WERI-Rb-1 (cell line): ENCODE measurements around the gene VPS37D.

Source experiments
- DNase-seq: peaks from one replicate; pipeline ENCODE4 v3.0.0-alpha.2; 2020
- H3K27ac ChIP-seq: fragments of 250-450 bp; sonication (Bioruptor Pico); 2 replicates; pipeline ENCODE4 v1.5.1; 2020; ENCODE audit warnings: mild to moderate bottlenecking, moderate library complexity
- H3K27me3 ChIP-seq: fragments of 250-450 bp; sonication (Bioruptor Pico); 2 replicates; pipeline ENCODE4 v1.5.1; 2021; ENCODE audit warnings: mild to moderate bottlenecking, low read depth, moderate library complexity; ENCODE audit not compliant: insufficient read depth, severe bottlenecking
- H3K36me3 ChIP-seq: fragments of 250-450 bp; sonication (Bioruptor Pico); 2 replicates; pipeline ENCODE4 v1.5.1; 2020; ENCODE audit warnings: mild to moderate bottlenecking, moderate library complexity
- H3K4me3 ChIP-seq: 2 replicates; pipeline ENCODE4 v1.5.1; 2011; ENCODE audit warnings: low read depth, mild to moderate bottlenecking, control low read depth, low read length
- H3K9me3 ChIP-seq: fragments of 250-450 bp; sonication (Bioruptor Pico); 2 replicates; pipeline ENCODE4 v1.5.1; 2021; ENCODE audit warnings: mild to moderate bottlenecking, moderate library complexity; ENCODE audit not compliant: severe bottlenecking
- CTCF ChIP-seq: IDR thresholded peaks from 2 replicates; pipeline ENCODE4 v1.5.1; 2011; ENCODE audit warnings: low read depth, mild to moderate bottlenecking, control low read depth, inconsistent platforms, low read length

The VPS37D gene

GRCh38 chr7:73681031-73681430, 13.4 kb downstream of the VPS37D start:
- Histone ChIP-seq H3K36me3 (peaks cover 13% of the 10 kb centered on the region), H3K4me3 (no peak overlapping the region)

GRCh38 chr7:73682745-73683055, 15.1 kb downstream of the VPS37D start:
- peak overlapping the region; percentile 70 for H3K27ac ChIP-seq
- DNase-seq, result no peak
- no peaks in the 10 kb centered on the region for H3K9me3 ChIP-seq
- peak overlapping the region; percentile 81 for H3K4me3 ChIP-seq
- no peaks in the 10 kb centered on the region for H3K27me3 ChIP-seq
- TF ChIP-seq CTCF, result no peak
- H3K36me3 ChIP-seq, result peaks cover 24% of the 10 kb centered on the region

More at GRCh38 chr7:73681031-73681430, 13.4 kb downstream of the VPS37D start:
- H3K9me3 ChIP-seq, result no peaks in the 10 kb centered on the region
- DNase-seq, result no peak
- H3K27ac ChIP-seq, result no peak overlapping the region
- TF ChIP-seq CTCF, result no peak
- no peaks in the 10 kb centered on the region for H3K27me3 ChIP-seq

DNA sequence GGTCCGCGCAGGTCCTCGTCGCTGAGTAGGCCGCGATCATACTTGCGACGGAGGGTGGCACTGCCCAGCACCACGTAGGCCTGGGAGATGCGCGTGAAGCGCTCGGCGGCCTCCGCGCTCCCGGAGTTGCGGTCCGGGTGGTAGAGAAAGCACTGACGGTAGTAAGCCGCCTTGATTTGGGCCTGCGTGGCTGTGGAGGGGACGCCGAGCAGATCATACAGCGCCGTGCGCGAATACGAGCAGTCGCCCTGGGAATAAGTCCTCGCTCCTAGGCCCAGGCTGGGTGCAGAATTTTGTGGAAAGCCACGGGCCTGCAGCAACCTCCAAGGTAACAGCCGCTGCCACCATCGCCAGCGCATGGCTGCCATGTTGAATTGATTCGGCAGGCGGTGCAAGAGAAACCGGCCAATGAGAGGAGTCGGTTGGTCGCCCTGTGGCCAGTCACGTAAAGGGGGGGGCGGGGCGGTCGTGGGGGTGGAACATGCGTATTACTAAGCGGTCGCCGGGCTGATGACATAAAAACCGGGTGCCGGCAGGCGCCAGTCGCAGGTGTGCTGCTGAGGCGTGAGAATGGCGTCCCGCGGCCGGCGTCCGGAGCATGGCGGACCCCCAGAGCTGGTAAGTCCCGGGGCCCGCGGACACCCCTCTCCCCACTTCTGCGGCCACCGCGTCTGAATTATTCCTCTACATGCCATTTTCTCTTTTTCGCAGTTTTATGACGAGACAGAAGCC, 15.6 kb downstream of the VPS37D start, which contains the start of the genes BUD23 and DNAJC30:
BUD23 (plus strand) TSS at position 542 of the 732 bp plus-strand sequence; CDS start at position 571, 29 bp downstream.
DNAJC30 (minus strand) TSS at position 398 of the 732 bp plus-strand sequence; CDS start at position 368, 30 bp downstream.
- peak; percentile 97 for DNase-seq
- H3K9me3 ChIP-seq, result no peaks in the 10 kb centered on the region
- H3K27me3 ChIP-seq, result no peaks in the 10 kb centered on the region
- H3K36me3 ChIP-seq, result peaks cover 23% of the 10 kb centered on the region
- H3K4me3 ChIP-seq, result peak within 1 kb of the TSS; percentile 81
- no peak for TF ChIP-seq CTCF
- H3K27ac ChIP-seq, result peak within 1 kb of the TSS; percentile 73

DNA sequence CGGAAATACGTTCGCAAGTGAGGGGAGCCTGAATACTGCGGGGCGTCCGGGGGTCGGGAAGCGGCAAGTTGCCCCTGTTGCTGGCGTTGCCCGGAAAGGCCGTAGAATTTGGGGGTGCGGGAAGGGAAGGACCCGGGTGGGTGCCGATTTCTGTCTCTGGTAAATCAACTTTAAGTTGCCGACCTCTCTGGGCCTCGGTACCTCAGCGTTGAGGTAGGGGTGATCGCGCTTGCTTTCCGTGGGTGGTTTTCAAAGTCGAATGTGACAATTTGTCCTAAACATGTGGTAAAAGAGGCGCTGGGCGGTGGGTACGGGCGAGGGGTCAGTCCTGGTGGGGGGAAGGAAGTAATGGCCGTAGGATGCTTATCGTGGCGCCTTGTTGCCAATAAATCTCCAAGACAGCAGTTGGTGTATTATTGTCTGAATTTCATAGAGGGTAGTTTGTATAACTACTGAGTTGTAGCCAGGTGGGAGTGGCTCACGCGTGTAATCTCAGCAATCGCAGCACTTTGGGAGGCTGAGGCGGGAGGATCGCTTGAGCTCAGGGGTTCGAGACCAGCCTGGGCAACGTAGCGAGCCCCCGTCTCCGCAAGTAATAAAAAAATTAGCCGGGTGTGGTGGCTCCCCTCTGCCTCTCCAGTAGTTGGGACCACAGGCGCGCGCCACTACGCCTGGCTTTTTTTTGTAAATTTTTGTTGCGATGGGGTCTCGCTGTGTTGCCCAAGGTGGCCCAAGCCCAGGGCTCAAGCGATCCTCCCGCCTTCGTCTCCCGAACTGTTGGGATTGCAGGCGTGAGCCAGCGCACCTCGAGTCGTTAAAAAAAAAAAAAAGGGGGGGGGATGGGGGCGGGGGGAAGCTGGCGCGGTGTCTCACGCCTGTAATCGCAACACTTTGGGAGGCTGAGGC, 16.4 kb downstream of the VPS37D start:
- H3K27ac ChIP-seq, result peak overlapping the region; percentile 73
- no peaks in the 10 kb centered on the region for H3K9me3 ChIP-seq
- H3K27me3 ChIP-seq, result no peaks in the 10 kb centered on the region
- peaks cover 30% of the 10 kb centered on the region for H3K36me3 ChIP-seq
- no peak for TF ChIP-seq CTCF
- peak overlapping the region; percentile 81 for H3K4me3 ChIP-seq
- DNase-seq, result no peak

DNA sequence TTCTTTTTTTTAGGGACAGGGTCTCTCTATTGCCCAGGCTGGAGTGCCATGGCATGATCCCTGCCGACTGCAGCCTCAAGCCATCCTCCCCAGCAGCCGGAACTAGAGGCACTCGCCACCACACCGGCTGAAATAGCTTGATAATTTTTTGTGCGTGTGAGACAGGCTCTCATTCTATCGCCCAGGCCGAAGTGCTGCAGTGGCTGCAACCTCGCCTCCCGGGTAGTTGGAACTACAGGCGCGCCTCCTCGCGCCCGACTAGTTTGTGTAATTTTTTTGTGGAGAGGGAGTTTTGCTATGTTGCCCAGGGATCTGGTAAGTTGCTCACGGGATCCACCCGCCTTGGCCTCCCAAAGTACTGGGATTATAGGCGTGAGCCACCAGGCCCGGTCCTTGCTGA, 17.7 kb downstream of the VPS37D start:
- Histone ChIP-seq H3K27ac (no peak overlapping the region), H3K4me3 (no peak overlapping the region), H3K36me3 (peaks cover 36% of the 10 kb centered on the region), H3K27me3 (no peaks in the 10 kb centered on the region), H3K9me3 (no peaks in the 10 kb centered on the region)
- DNase-seq, result no peak
- TF ChIP-seq CTCF, result no peak
